ELF-1 (cell line): Measurements from ENCODE around the gene CDX1.
"Not testable (repeated sequence)": the region's sequence is repeated elsewhere in the genome, so short reads cannot be mapped to it uniquely, and the experiment has no call there.

ENCODE experiments used
- DNase-seq: peaks from one replicate; pipeline ENCODE4 v3.0.0-alpha.2; 2016; ENCODE audit warnings: low read depth, low spot score

Gene CDX1

GRCh38 chr5:150230842-150231241 lies 64.3 kb downstream of the CDX1 start:
- DNase-seq: no peak

- not testable (repeated sequence) for DNase-seq
Measured at GRCh38 chr5:150233706-150234105, 67.1 kb downstream of the CDX1 start.
